ENCODE measurements around the gene BRWD1.

DNA sequence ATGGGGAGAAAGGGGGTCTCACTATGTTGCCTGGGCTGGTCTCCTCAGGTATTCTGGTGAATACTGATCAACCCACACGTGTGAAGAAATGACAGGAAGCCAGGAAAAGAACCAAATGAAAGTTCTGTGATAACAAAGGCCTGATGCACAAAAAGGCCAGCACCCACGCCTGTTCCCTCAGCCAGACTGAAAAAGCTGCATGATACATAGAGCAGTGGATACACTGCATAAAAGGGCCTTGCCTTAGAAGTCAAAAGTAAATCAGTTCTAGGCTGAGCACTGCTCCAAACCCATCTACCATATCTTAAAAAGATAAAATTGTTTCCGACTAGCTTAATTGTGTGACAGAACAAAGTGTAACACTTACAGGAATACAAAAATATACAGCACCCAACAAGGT, 93.3 kb downstream of the BRWD1 start:
- TF ChIP-seq, protein P1, sequence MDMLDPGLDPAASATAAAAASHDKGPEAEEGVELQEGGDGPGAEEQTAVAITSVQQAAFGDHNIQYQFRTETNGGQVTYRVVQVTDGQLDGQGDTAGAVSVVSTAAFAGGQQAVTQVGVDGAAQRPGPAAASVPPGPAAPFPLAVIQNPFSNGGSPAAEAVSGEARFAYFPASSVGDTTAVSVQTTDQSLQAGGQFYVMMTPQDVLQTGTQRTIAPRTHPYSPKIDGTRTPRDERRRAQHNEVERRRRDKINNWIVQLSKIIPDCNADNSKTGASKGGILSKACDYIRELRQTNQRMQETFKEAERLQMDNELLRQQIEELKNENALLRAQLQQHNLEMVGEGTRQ (IDR thresholded peaks at IDR 0.05; ENCODE audit: low read length) = no peak
- TF ChIP-seq KDM1A (IDR thresholded peaks at IDR 0.05; ENCODE audit: borderline replicate concordance, low read length) (no peak), JUN (IDR thresholded peaks at IDR 0.05; ENCODE audit: low read depth, low read length) (no peak), RFX5 (IDR thresholded peaks at IDR 0.05; ENCODE audit: borderline replicate concordance, low read depth, low read length) (no peak), POLR2A (IDR thresholded peaks at IDR 0.05; ENCODE audit: control extremely low read depth in 1 of 2, low read depth in 2 of 2, low read length in 2 of 2) (no peak), TBP (IDR thresholded peaks at IDR 0.05; ENCODE audit: low read depth, low read length) (no peak)
- TF ChIP-seq, protein P2, sequence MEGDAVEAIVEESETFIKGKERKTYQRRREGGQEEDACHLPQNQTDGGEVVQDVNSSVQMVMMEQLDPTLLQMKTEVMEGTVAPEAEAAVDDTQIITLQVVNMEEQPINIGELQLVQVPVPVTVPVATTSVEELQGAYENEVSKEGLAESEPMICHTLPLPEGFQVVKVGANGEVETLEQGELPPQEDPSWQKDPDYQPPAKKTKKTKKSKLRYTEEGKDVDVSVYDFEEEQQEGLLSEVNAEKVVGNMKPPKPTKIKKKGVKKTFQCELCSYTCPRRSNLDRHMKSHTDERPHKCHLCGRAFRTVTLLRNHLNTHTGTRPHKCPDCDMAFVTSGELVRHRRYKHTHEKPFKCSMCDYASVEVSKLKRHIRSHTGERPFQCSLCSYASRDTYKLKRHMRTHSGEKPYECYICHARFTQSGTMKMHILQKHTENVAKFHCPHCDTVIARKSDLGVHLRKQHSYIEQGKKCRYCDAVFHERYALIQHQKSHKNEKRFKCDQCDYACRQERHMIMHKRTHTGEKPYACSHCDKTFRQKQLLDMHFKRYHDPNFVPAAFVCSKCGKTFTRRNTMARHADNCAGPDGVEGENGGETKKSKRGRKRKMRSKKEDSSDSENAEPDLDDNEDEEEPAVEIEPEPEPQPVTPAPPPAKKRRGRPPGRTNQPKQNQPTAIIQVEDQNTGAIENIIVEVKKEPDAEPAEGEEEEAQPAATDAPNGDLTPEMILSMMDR (IDR thresholded peaks at IDR 0.05; ENCODE audit: control extremely low read depth in 1 of 3, insufficient read depth in 1 of 3, low read depth in 1 of 3, low read length in 3 of 3) = no peak

Measured in H1 (cell line).